Measurements from ENCODE around the gene TASP1.
"Not testable (repeated sequence)": the region's sequence is repeated elsewhere in the genome, so short reads cannot be mapped to it uniquely, and the experiment has no call there.

TASP1 gene

DNA sequence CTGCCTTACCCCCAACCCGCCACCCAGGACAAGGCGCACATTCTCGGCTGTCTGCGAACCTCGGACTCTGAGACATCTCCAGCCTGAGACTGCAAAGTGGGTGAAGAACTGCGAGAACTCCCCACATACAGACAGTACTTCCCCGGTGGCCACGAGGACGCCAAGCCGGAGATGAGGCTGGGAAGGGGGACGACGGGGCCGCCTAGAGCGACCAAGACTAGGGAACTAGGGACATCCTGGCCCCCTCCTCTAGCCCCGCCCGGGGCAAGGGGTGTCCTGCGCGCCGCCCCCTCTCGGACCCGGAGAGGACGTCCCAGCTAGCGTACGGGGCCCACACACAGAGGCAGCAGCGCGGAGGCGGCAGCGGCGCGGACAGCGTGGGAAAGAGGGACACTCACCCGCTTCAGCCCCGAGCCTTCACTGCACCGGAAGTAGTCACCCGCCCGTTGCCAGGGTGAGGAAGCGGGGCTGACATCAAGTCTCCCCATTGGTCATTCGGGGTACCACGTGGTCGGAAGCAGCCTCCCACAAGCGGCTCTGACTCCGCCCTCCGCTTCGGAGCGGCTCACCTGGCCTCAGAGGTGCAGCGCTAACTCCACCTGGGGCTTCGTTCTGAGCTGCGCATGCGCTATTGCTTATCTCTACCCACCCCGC is at the start of gene TASP1:
TASP1 (minus strand) TSS at position 437 of the 654 bp plus-strand sequence. CDS start 8,854 bp downstream, outside the sequence.
- peak; percentile 83 for DNase-seq (ENCODE audit: low read depth, low spot score)

DNA sequence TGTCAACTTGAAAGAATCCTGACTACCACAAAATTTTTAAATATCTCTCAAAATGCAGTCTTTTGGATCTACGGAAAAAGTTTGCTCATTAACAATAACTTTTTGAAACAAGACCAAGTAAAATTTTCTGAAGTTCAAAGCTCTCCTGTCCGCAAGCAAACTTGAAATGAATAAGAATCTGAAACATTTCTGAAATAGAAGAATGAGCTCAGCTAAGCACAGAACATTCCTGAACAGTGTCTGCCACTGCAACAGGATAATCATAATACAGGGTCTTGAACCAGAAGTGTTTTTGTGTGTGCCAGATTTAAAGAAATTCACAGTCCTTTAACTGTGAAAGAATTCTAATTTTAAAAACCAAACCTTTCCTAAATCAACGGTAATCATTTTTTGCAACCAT is 49.1 kb upstream of the TASP1 start:
- DNase-seq (ENCODE audit: low read depth, low spot score), result no peak

- DNase-seq (ENCODE audit: low read depth, low spot score), result no peak
Observed at GRCh38 chr20:13685623-13686022, 46.9 kb upstream of the TASP1 start.

- no peak for DNase-seq (ENCODE audit: low read depth, low spot score)
Observed at GRCh38 chr20:13684566-13685222, 46.0 kb upstream of the TASP1 start.

GRCh38 chr20:13683833-13684232 is 45.1 kb upstream of the TASP1 start:
- no peak for DNase-seq (ENCODE audit: low read depth, low spot score)

DNA sequence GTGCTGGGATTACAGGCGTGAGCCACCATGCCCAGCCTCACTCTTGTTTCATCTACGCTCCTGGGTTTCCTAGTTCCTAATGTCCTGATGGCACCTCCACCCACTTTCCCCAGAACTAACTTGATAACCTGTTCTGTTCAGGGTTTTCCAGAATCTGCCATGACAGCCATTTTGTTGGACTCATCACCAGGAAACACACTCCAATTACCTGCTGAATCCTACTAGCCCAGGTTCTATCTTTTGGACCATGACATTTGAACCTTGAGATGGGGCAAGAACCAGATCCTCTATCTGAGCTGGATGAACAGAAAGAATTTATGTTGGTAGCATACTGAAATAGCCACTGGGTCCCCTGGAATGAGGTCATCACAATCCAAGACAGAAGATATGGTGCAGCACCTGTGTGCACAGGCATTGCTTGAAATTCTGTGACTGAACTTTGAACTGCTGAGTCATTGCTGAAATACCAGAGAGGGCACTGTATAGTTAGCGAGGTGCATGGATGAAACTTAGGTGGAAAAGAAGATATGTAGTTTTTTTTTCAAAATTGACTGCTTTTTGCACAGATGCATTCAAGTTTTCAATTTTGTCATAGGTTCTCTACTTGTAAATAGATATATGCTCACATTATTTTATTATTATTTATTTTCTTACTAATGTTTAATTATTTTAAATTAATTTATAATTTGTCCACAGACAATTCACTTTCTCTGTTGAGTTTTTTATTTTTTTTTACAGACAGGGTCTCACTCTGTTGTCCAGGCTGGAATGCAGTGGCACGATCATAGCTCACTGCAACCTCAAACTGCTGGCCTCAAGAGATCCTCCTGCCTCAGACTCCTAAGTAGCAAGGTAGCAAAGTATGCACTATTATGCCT is 42.8 kb upstream of the TASP1 start:
- DNase-seq (ENCODE audit: low read depth, low spot score), result no peak

DNA sequence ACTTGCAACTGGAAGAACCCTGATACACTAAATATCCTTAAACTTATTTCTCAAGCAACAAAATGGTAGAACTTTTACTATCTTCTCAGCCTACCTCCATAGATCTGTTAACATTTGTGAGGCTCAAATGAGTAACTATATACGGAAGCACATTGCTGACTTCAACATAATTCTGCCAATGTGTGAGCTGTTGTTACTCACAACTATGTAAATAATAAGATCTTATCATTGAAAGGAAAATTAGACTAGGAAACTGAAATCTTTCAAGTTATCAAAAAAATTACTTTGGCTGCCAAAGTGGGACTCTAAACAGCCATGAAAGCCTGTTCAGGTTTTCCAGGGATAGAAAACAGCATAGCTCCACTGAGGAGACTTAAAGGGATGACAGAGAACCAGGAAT is 40.2 kb upstream of the TASP1 start:
- DNase-seq (ENCODE audit: low read depth, low spot score), result no peak

DNA sequence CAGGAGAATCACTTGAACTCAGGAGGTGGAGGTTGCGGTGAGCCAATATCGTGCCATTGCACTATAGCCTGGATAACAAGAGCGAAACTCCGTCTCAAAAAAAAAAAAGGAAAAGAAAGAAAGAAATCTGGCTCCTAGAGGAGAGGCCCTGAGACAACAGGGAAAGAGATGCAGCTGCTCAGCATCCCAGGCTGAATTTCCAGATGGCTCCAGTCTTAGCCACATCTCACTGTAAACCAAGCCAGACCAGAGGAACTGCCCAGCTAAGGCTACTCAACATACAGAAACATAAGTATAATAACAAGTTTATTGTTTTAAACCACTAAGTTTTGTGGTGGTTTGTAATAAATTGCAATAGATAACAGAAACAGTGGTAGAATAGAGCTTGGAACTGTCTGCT is 38.5 kb upstream of the TASP1 start:
- DNase-seq (ENCODE audit: low read depth, low spot score), result no peak

GRCh38 chr20:13676682-13677081 is 38.0 kb upstream of the TASP1 start:
- DNase-seq (ENCODE audit: low read depth, low spot score), result no peak

DNA sequence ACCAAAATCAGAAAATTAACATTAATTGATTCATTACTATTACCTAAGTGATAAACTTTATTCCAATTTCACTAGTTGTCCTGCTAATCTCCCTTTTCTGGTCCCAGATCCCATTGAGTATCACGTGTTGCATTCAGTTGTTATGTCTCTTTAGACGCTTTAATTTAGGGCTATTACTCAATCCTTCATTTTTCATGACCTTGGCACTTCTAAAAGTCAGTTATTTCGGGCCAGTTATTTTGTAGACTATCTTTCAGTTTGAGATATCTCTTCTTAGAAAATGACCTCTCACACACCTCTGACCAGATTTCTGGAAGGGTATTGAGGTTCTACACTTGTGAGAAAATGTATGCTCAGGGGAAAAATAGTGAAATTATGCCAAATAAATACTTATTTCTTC is 34.0 kb upstream of the TASP1 start:
- DNase-seq (ENCODE audit: low read depth, low spot score), result no peak

DNA sequence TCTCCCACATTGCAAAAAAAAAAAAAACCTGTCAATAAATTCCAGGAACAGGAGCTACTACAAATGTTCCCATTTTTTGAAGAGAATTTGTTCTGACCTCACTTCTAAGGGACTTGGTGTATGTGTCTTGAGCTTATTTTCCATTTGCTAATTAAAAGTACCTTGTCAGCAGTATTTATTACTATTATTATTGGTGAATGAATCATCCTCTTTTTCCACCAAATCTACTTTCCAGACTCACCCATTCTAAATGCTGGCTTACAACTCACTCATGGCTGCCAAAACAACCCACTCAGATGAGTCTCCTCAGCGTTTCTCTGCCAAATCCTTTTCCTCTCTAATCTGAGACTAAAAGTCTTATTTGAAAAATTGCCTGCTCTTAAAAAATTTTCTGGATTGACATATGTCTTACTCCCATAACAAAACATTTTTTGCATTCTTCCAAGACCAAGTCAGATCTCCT is 33.2 kb upstream of the TASP1 start:
- DNase-seq (ENCODE audit: low read depth, low spot score), result no peak

GRCh38 chr20:13671512-13671911 is 32.8 kb upstream of the TASP1 start:
- no peak for DNase-seq (ENCODE audit: low read depth, low spot score)

DNA sequence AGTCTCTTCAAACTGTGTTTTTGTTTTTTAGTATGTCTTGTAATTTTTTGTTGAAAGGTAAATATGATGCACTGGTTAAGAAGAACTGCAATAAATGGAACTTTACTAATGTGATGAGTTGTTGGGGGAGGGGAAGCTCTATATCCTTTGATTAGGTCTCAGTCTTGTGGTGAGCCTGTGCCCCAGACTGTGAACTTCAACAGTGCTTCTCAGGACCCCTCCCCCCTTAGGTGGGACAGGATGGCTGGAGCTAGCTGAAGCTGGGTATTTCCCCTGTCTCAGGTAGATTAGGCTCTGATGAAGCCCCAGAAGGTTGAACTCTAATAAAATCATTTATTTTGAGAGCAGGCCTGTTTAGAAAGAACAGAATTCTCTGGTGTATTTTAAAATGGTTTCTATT is 31.4 kb upstream of the TASP1 start:
- DNase-seq (ENCODE audit: low read depth, low spot score), result no peak

DNA sequence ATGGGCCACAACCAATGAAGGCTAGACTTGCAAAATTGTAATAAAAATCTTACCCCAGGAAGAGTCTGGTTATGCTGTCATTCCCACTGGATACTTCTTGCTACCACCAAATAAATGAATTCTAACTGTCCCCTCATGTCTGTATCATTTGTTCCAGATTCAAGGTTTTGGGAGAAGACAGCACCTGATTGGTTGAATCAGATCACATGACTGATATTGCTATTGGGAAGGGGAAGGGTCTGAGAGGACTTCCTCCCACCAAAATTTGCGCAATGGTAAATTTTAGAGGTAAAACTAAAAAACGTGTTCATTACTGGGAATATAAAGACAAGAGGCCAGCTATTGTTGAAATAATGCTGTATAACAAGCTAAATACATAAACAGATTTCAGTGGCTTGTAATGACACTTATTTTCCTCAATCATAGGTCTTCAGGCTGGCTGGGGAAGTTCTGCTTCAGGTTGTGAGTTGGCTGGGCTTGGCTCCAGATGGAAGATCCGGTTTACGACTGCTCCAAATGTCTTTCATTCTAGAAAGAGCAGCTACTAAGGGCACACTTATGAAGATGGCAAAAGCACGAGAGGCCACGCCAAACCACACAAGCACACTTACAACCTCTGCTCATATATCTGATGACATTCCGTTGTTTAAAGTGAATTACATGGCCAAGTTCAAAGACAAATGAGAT is 27.1 kb upstream of the TASP1 start:
- DNase-seq (ENCODE audit: low read depth, low spot score), result no peak

- no peak for DNase-seq (ENCODE audit: low read depth, low spot score)
Observed at GRCh38 chr20:13661070-13661685, 22.4 kb upstream of the TASP1 start.

GRCh38 chr20:13659288-13659687 is 20.6 kb upstream of the TASP1 start:
- DNase-seq (ENCODE audit: low read depth, low spot score), result no peak

- not testable (repeated sequence) for DNase-seq (ENCODE audit: low read depth, low spot score)
Observed at GRCh38 chr20:13658060-13658459, 19.3 kb upstream of the TASP1 start.

GRCh38 chr20:13656721-13657368 is 18.1 kb upstream of the TASP1 start:
- no peak for DNase-seq (ENCODE audit: low read depth, low spot score)

GRCh38 chr20:13654463-13655023 is 15.8 kb upstream of the TASP1 start:
- DNase-seq (ENCODE audit: low read depth, low spot score), result no peak

- no peak for DNase-seq (ENCODE audit: low read depth, low spot score)
Observed at GRCh38 chr20:13650474-13650873, 11.7 kb upstream of the TASP1 start.

Measured in brain pericyte (primary cell).